Prostate gland (tissue), 2 donors: ENCODE measurements around the gene LNX1. TPM values are rescaled to one million over a fixed set of nuclear protein-coding genes. Genes with fewer than 3 reads are reported as not detected.

ENCODE experiments used
- DNase-seq: peaks from one replicate; pipeline ENCODE4 v3.0.0-alpha.2; 2019; ENCODE audit warnings: low spot score
- H3K27ac ChIP-seq, 2 donors: fragments of 200-600 bp; sonication (generic); 2 replicates each; pipeline ENCODE4 v1.5.1; 2017 to 2019
- H3K27me3 ChIP-seq: fragments of 200-600 bp; sonication (generic); replicated peaks from 2 replicates; pipeline ENCODE4 v1.5.1; 2019; ENCODE audit not compliant: insufficient read depth
- H3K36me3 ChIP-seq, 2 donors: fragments of 200-600 bp; sonication (generic); 1 replicate in 1 of 2; 2 replicates in 1 of 2; pipeline versions ENCODE4 v1.5.1 to v1.8.1; 2017 to 2019
- H3K4me1 ChIP-seq: fragments of 200-600 bp; sonication (generic); replicated peaks from 2 replicates; pipeline ENCODE4 v1.5.1; 2019
- H3K4me3 ChIP-seq, 2 donors: fragments of 200-600 bp; sonication (generic); 2 replicates each; pipeline ENCODE4 v1.5.1; 2017 to 2019
- H3K9me3 ChIP-seq: fragments of 200-600 bp; sonication (generic); 2 replicates; pipeline ENCODE4 v1.5.1; 2017
- POLR2A ChIP-seq: fragments of 450-650 bp; IDR thresholded peaks from one replicate; pipeline ENCODE4 v1.6.1; 2016; ENCODE audit warnings: antibody characterized with exemption, mild to moderate bottlenecking
- POLR2AphosphoS5 ChIP-seq: sonication (generic); formaldehyde crosslinking; IDR thresholded peaks from one replicate; pipeline ENCODE4 v1.6.1; 2017; ENCODE audit warnings: antibody characterized with exemption
- WGBS: methylation state at CpG from one replicate; pipeline ENCODE4 v1.1.5; 2018; 5-methylcytosine and 5-hydroxymethylcytosine counted together
- intact Hi-C: fragments of 100-400 bp; cut with DNase I; formaldehyde crosslinking; loops from one replicate; pipeline ENCODE4 v1.14.2; 2022
- total RNA-seq, 2 donors: library from RNA; depleted of rRNA; stranded (reverse); fragments of >200 nt; gene quantifications; one replicate each; pipeline ENCODE4 v1.1.0, GENCODE V29; 2016
- TF ChIP-seq, protein P1 (sequence below), 4 experiments: fragments of 200-600 bp in 2 of 4; fragments of 450-650 bp in 2 of 4; sonication (generic) in 2 of 4; IDR thresholded peaks; 1 replicate in 3 of 4; 2 replicates in 1 of 4; pipeline ENCODE4 v1.5.1; 2016 to 2019; ENCODE audit warnings: antibody characterized with exemption in 4 of 4, mild to moderate bottlenecking in 2 of 4, moderate library complexity in 2 of 4

LNX1 gene
- total RNA-seq, 2 donors from 2014 or later, result 13.1 to 13.2 TPM

DNA sequence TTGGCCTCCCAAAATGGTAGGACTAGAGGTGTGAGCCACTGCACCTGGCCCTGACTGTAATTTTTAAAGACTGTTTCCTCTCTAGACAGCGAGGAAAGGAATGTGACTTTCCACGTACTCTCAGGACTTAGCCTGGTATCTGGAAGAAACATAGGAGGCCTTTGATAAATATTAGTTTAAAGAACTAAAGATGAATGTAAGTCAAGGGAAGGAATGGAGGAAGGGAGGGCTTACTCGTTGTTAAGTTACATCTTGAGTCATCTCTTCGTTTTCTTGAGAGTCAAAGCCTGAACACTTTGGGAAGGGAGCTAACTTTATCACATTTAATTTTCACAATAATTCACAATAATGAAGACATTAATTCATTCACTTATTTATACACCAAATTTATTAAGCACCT, 7.2 kb upstream of the LNX1 start:
- no peaks in the 10 kb centered on the region for H3K36me3 ChIP-seq
- no peaks in the 10 kb centered on the region for H3K27me3 ChIP-seq
- H3K9me3 ChIP-seq, result no peaks in the 10 kb centered on the region
- no peaks in the 10 kb centered on the region for H3K4me1 ChIP-seq
- no peak overlapping the region for H3K27ac ChIP-seq
- TF ChIP-seq, protein P1, sequence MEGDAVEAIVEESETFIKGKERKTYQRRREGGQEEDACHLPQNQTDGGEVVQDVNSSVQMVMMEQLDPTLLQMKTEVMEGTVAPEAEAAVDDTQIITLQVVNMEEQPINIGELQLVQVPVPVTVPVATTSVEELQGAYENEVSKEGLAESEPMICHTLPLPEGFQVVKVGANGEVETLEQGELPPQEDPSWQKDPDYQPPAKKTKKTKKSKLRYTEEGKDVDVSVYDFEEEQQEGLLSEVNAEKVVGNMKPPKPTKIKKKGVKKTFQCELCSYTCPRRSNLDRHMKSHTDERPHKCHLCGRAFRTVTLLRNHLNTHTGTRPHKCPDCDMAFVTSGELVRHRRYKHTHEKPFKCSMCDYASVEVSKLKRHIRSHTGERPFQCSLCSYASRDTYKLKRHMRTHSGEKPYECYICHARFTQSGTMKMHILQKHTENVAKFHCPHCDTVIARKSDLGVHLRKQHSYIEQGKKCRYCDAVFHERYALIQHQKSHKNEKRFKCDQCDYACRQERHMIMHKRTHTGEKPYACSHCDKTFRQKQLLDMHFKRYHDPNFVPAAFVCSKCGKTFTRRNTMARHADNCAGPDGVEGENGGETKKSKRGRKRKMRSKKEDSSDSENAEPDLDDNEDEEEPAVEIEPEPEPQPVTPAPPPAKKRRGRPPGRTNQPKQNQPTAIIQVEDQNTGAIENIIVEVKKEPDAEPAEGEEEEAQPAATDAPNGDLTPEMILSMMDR (IDR thresholded peaks at IDR 0.05), result no peak
- TF ChIP-seq POLR2AphosphoS5 (no peak), POLR2A (no peak)
- intact Hi-C loops, result no loop called here
- DNase-seq, result no peak
- no peak overlapping the region for H3K4me3 ChIP-seq
- WGBS, result 81% methylated on average over 4 of the region's 4 CpGs

DNA sequence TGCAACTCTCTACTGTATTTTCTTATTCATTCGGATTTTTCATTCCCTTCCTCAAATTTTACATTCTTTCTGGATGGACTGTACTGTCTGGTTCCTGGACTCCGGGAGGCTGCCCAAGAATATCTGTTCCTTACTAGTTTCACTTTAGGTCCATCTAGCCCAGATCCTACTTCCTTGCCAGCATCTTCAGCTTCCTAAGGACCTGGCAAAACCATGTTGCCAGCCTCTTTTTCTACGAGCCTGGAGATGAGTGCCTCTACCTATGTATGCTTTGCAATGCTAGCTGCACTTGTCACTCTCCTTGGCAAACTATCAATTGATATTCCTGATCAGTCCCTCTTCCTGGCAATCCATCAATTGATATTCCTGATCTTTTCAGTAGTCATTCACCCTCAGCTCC, 5.6 kb upstream of the LNX1 start:
- WGBS, result 83% methylated on average over 3 of the region's 3 CpGs
- DNase-seq, result no peak
- H3K27ac ChIP-seq, result no peak overlapping the region
- H3K4me3 ChIP-seq, result no peak overlapping the region
- H3K4me1 ChIP-seq, result no peaks in the 10 kb centered on the region
- H3K9me3 ChIP-seq, result no peaks in the 10 kb centered on the region
- no peaks in the 10 kb centered on the region for H3K36me3 ChIP-seq
- intact Hi-C loops, result no loop called here
- no peaks in the 10 kb centered on the region for H3K27me3 ChIP-seq
- TF ChIP-seq POLR2A, result no peak
- TF ChIP-seq POLR2AphosphoS5, result no peak
- TF ChIP-seq, protein P1 (IDR thresholded peaks at IDR 0.05), result no peak

DNA sequence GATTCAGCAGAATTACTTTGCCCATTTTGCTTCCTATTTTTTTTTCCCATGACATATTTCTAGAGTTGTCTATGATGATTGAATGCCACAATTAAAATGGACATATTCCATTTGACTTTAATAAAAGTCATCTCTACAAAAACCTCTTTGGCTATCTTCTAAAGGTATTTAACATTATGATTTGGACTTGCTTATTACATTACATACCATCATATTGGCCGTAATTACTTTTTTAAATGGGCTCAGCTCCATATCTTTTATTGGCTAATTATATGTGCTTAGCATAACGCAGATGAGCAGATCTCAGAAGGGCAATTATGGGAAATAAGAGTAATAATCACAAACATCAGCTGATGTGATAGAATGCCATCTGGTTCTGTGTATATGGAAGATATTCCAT, 4.5 kb upstream of the LNX1 start:
- Histone ChIP-seq H3K4me3 (no peak overlapping the region), H3K36me3 (no peaks in the 10 kb centered on the region), H3K27ac (no peak overlapping the region), H3K27me3 (no peaks in the 10 kb centered on the region), H3K9me3 (no peaks in the 10 kb centered on the region), H3K4me1 (no peaks in the 10 kb centered on the region)
- DNase-seq, result no peak
- 93% methylated on average over 2 of the region's 2 CpGs for WGBS
- TF ChIP-seq, protein P1 (IDR thresholded peaks at IDR 0.05), result no peak
- no peak for TF ChIP-seq POLR2AphosphoS5
- no peak for TF ChIP-seq POLR2A
- intact Hi-C loops, result no loop called here

DNA sequence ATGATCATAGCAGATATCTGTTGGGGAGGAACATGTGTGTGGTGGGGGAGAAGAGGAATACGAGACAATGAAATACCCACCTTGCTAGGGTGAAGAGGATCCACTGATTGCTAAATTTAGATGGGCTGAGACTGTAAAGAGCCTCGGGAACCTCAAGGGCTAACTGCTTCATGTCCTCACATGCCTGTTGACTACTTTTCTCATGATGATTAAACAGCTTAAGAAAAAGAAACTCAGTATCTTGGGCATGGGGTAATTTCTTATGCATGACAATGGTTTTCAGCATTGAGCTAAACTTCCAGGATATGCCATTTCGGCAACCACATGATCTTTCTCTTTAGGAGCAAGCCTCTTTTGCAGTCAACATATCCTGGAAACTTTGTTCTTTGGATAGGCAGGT, 3.9 kb upstream of the LNX1 start:
- Histone ChIP-seq H3K4me3 (no peak overlapping the region), H3K9me3 (no peaks in the 10 kb centered on the region), H3K4me1 (no peaks in the 10 kb centered on the region), H3K27me3 (no peaks in the 10 kb centered on the region), H3K36me3 (no peaks in the 10 kb centered on the region), H3K27ac (no peak overlapping the region)
- intact Hi-C loops, result no loop called here
- 79% methylated on average over 3 of the region's 3 CpGs for WGBS
- no peak for TF ChIP-seq POLR2A
- no peak for TF ChIP-seq POLR2AphosphoS5
- TF ChIP-seq, protein P1 (IDR thresholded peaks at IDR 0.05), result no peak
- DNase-seq, result no peak

DNA sequence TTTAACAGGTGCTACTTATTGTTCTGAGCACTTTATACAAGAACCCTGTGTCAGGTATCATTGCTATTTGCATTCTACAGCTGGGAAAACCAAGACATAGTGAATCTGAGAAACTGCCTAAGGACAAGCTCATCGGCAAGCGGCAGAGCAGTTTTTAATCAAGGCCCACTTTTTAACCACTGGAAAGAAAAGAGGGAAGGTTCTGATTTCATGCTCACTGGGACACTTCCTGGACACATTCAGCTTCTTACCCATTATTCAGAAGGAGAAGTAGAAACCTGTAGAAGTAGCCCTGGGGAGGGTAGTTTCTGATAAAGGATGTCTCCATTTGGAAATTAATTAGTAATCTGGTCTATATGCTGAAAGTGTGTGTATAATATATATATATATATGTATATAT, 2.5 kb upstream of the LNX1 start:
- Histone ChIP-seq H3K27ac (no peak overlapping the region), H3K4me3 (no peak overlapping the region), H3K9me3 (no peaks in the 10 kb centered on the region), H3K36me3 (no peaks in the 10 kb centered on the region), H3K4me1 (no peaks in the 10 kb centered on the region), H3K27me3 (no peaks in the 10 kb centered on the region)
- intact Hi-C loops, result no loop called here
- WGBS, result 41% methylated on average over 2 of the region's 2 CpGs
- TF ChIP-seq POLR2AphosphoS5, result no peak
- no peak for TF ChIP-seq POLR2A
- TF ChIP-seq, protein P1 (IDR thresholded peaks at IDR 0.05), result no peak
- DNase-seq, result no peak
